WERI-Rb-1 (cell line): Measurements from ENCODE around the gene ZNF699.

Experiments used
- DNase-seq: peaks from one replicate; pipeline ENCODE4 v3.0.0-alpha.2; 2020
- H3K27ac ChIP-seq: fragments of 250-450 bp; sonication (Bioruptor Pico); 2 replicates; pipeline ENCODE4 v1.5.1; 2020; ENCODE audit warnings: mild to moderate bottlenecking, moderate library complexity
- H3K27me3 ChIP-seq: fragments of 250-450 bp; sonication (Bioruptor Pico); 2 replicates; pipeline ENCODE4 v1.5.1; 2021; ENCODE audit warnings: mild to moderate bottlenecking, low read depth, moderate library complexity; ENCODE audit not compliant: insufficient read depth, severe bottlenecking
- H3K36me3 ChIP-seq: fragments of 250-450 bp; sonication (Bioruptor Pico); 2 replicates; pipeline ENCODE4 v1.5.1; 2020; ENCODE audit warnings: mild to moderate bottlenecking, moderate library complexity
- H3K4me3 ChIP-seq: 2 replicates; pipeline ENCODE4 v1.5.1; 2011; ENCODE audit warnings: low read depth, mild to moderate bottlenecking, control low read depth, low read length
- H3K9me3 ChIP-seq: fragments of 250-450 bp; sonication (Bioruptor Pico); 2 replicates; pipeline ENCODE4 v1.5.1; 2021; ENCODE audit warnings: mild to moderate bottlenecking, moderate library complexity; ENCODE audit not compliant: severe bottlenecking
- CTCF ChIP-seq: IDR thresholded peaks from 2 replicates; pipeline ENCODE4 v1.5.1; 2011; ENCODE audit warnings: low read depth, mild to moderate bottlenecking, control low read depth, inconsistent platforms, low read length

Gene ZNF699

GRCh38 chr19:9251236-9251635 lies 58.4 kb downstream of the ZNF699 start:
- Histone ChIP-seq H3K27ac (no peak overlapping the region), H3K9me3 (no peaks in the 10 kb centered on the region), H3K27me3 (peaks cover 56% of the 10 kb centered on the region), H3K36me3 (no peaks in the 10 kb centered on the region), H3K4me3 (no peak overlapping the region)
- DNase-seq = no peak
- no peak for TF ChIP-seq CTCF

- no peak for DNase-seq
Observed at GRCh38 chr19:9250630-9251029, 59.0 kb downstream of the ZNF699 start, which contains the start of gene OR7E24. Gene OR7E24 (plus strand): TSS chr19:9250930. CDS start chr19:9251044, 114 bp downstream.

More at GRCh38 chr19:9250630-9251029, 59.0 kb downstream of the ZNF699 start, which contains the start of gene OR7E24:
- no peak for TF ChIP-seq CTCF
- Histone ChIP-seq H3K27ac (no peak within 1 kb of the TSS), H3K4me3 (no peak within 1 kb of the TSS), H3K9me3 (no peaks in the 10 kb centered on the region), H3K27me3 (peaks cover 59% of the 10 kb centered on the region), H3K36me3 (no peaks in the 10 kb centered on the region)
